Right atrium auricular region (tissue), 2 donors: Measurements from ENCODE around the gene CENPQ. TPM values are rescaled to one million over a fixed set of nuclear protein-coding genes. Genes with fewer than 3 reads are reported as not detected.

ENCODE experiments used
- DNase-seq: peaks from one replicate; pipeline ENCODE4 v3.0.0-alpha.2; 2019; ENCODE audit warnings: low spot score
- H3K27ac ChIP-seq, 2 donors: fragments of 200-600 bp; sonication (generic); 1 replicate in 1 of 2; 2 replicates in 1 of 2; pipeline ENCODE4 v1.5.1; 2016 to 2019
- H3K27me3 ChIP-seq, 2 donors: fragments of 200-600 bp; sonication (generic); one replicate each; pipeline versions ENCODE4 v1.5.1 to v1.6.0; 2017 to 2019
- H3K36me3 ChIP-seq: fragments of 200-600 bp; sonication (generic); one replicate; pipeline ENCODE4 v1.5.1; 2016
- H3K4me1 ChIP-seq, 2 donors: fragments of 200-600 bp; sonication (generic); one replicate each; pipeline versions ENCODE4 v1.5.1 to v1.6.0; 2017 to 2019
- H3K4me3 ChIP-seq, 2 donors: fragments of 200-600 bp; sonication (generic); 1 replicate in 1 of 2; 2 replicates in 1 of 2; pipeline ENCODE4 v1.5.1; 2017 to 2019; ENCODE audit warnings: mild to moderate bottlenecking in 1 of 2, moderate library complexity in 1 of 2
- H3K9me3 ChIP-seq, 2 donors: fragments of 200-600 bp; sonication (generic); one replicate each; pipeline ENCODE4 v1.5.1; 2019
- CTCF ChIP-seq, 2 donors: fragments of 200-600 bp; sonication (generic); IDR thresholded peaks; one replicate each; pipeline ENCODE4 v1.5.1; 2019; ENCODE audit warnings: antibody characterized with exemption in 2 of 2
- total RNA-seq, 2 donors: library from RNA; depleted of rRNA; stranded (reverse); fragments of >200 nt; gene quantifications; one replicate each; pipeline ENCODE4 v1.1.0, GENCODE V29; 2016

Gene CENPQ
- total RNA-seq, 2 donors from 2014 or later: 2.9 to 5.3 TPM

- Histone ChIP-seq H3K9me3 (no peaks in the 10 kb centered on the region), H3K4me1 (no peaks in the 10 kb centered on the region), H3K36me3 (no peaks in the 10 kb centered on the region), H3K27me3 (no peaks in the 10 kb centered on the region), H3K4me3 (no peak overlapping the region), H3K27ac (no peak overlapping the region)
- no peak for DNase-seq
- TF ChIP-seq CTCF (IDR thresholded peaks at IDR 0.05): no peak
These were observed 63.4 kb downstream of the CENPQ start for GRCh38 chr6:49526598-49526997.

GRCh38 chr6:49527320-49527719, 64.2 kb downstream of the CENPQ start:
- Histone ChIP-seq H3K4me3 (no peak overlapping the region), H3K9me3 (no peaks in the 10 kb centered on the region), H3K4me1 (no peaks in the 10 kb centered on the region), H3K36me3 (no peaks in the 10 kb centered on the region), H3K27ac (no peak overlapping the region), H3K27me3 (no peaks in the 10 kb centered on the region)
- DNase-seq: no peak
- no peak for TF ChIP-seq CTCF (IDR thresholded peaks at IDR 0.05)

- no peaks in the 10 kb centered on the region for H3K9me3 ChIP-seq
- no peak overlapping the region for H3K27ac ChIP-seq
- H3K27me3 ChIP-seq: no peaks in the 10 kb centered on the region
- no peaks in the 10 kb centered on the region for H3K4me1 ChIP-seq
- no peak for DNase-seq
- H3K36me3 ChIP-seq: no peaks in the 10 kb centered on the region
- H3K4me3 ChIP-seq: no peak overlapping the region
- TF ChIP-seq CTCF (IDR thresholded peaks at IDR 0.05): no peak
These were observed 65.4 kb downstream of the CENPQ start for GRCh38 chr6:49528571-49528970.

GRCh38 chr6:49530141-49530776, 67.1 kb downstream of the CENPQ start:
- H3K4me3 ChIP-seq: no peak overlapping the region
- no peaks in the 10 kb centered on the region for H3K4me1 ChIP-seq
- H3K27me3 ChIP-seq: no peaks in the 10 kb centered on the region
- no peaks in the 10 kb centered on the region for H3K9me3 ChIP-seq
- no peak overlapping the region for H3K27ac ChIP-seq
- no peak for DNase-seq
- TF ChIP-seq CTCF (IDR thresholded peaks at IDR 0.05): no peak
- no peaks in the 10 kb centered on the region for H3K36me3 ChIP-seq

GRCh38 chr6:49531774-49532569, 68.8 kb downstream of the CENPQ start:
- Histone ChIP-seq H3K27me3 (no peaks in the 10 kb centered on the region), H3K36me3 (no peaks in the 10 kb centered on the region), H3K4me1 (no peaks in the 10 kb centered on the region), H3K9me3 (no peaks in the 10 kb centered on the region), H3K27ac (no peak overlapping the region), H3K4me3 (no peak overlapping the region)
- peak; percentile 49 to 82 for TF ChIP-seq CTCF (IDR thresholded peaks at IDR 0.05)
- no peak for DNase-seq
